IPS-11a (cell line): ENCODE results near the gene ACTG1.
A peak's percentile ranks its signal among the peaks of the same experiment; 100 is the strongest.

Experiments used
- H3K4me3 ChIP-seq: one replicate; pipeline ENCODE4 v1.5.1; 2013; ENCODE audit warnings: low read depth, low read length, control low read depth

ACTG1 gene

DNA sequence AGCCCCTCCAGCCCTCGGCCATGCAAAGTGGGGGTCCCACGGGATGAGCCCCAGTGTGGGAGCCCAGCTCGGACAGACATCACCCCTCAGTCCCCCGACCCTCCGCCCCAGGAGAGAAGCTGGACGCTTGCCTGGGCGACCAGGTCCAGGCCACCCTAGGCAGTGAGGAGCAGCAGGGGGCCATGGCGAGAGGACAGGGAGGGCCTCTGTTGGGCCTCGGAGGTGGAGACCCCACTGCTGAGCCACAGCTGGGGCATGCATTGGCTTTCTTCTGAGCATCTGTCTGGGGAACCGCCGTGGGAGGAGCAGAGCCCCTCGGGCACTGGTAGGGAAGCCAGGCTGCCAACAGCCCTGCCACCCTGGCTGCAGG is 13.0 kb downstream of the ACTG1 start:
- H3K4me3 ChIP-seq, result no peak overlapping the region

DNA sequence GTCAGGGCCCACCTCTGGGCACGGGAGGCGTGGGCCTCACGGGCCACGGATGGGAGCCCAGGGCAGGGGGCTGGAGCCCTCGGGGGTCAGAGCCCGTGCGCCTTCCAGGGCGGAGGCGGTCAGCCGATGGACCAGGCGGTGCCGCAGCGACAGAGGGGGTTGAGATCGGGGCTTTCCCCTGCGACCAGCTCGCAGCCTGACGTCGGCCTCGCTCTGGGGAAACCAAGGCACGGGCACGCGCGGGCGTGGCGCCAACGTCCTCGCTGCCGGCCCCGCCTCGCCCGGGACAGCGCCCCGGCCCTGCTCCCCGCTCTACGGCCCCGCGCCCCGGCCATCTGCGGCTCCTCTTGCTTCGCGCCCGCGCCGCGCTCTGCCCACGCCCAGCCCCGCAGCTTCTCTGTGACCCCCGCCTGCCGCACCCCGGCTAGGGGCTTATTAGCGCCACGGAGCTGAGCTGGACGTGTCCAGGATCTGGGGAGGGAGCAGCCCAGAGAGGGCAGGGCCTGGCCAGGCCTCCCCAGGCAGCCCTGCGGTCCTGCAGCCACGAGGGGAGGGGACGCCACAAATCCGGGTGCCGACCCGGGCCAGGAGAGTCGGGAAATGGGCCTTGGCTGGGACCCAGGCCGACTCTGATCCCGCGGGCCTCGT is 13.5 kb downstream of the ACTG1 start:
- H3K4me3 ChIP-seq, result no peak overlapping the region

GRCh38 chr17:81494626-81495377 is 17.8 kb downstream of the ACTG1 start:
- H3K4me3 ChIP-seq, result no peak overlapping the region

- H3K4me3 ChIP-seq, result no peak overlapping the region
These were observed 19.2 kb downstream of the ACTG1 start for GRCh38 chr17:81493198-81494038.

GRCh38 chr17:81492706-81493105 is 19.9 kb downstream of the ACTG1 start:
- no peak overlapping the region for H3K4me3 ChIP-seq

- no peak overlapping the region for H3K4me3 ChIP-seq
These were observed 20.4 kb downstream of the ACTG1 start for GRCh38 chr17:81492202-81492601.

- H3K4me3 ChIP-seq, result no peak overlapping the region
These were observed 20.8 kb downstream of the ACTG1 start for GRCh38 chr17:81491761-81492160.

GRCh38 chr17:81491181-81491581 is 21.4 kb downstream of the ACTG1 start:
- no peak overlapping the region for H3K4me3 ChIP-seq

- H3K4me3 ChIP-seq, result no peak overlapping the region
These were observed 22.3 kb downstream of the ACTG1 start for GRCh38 chr17:81489998-81490992.

DNA sequence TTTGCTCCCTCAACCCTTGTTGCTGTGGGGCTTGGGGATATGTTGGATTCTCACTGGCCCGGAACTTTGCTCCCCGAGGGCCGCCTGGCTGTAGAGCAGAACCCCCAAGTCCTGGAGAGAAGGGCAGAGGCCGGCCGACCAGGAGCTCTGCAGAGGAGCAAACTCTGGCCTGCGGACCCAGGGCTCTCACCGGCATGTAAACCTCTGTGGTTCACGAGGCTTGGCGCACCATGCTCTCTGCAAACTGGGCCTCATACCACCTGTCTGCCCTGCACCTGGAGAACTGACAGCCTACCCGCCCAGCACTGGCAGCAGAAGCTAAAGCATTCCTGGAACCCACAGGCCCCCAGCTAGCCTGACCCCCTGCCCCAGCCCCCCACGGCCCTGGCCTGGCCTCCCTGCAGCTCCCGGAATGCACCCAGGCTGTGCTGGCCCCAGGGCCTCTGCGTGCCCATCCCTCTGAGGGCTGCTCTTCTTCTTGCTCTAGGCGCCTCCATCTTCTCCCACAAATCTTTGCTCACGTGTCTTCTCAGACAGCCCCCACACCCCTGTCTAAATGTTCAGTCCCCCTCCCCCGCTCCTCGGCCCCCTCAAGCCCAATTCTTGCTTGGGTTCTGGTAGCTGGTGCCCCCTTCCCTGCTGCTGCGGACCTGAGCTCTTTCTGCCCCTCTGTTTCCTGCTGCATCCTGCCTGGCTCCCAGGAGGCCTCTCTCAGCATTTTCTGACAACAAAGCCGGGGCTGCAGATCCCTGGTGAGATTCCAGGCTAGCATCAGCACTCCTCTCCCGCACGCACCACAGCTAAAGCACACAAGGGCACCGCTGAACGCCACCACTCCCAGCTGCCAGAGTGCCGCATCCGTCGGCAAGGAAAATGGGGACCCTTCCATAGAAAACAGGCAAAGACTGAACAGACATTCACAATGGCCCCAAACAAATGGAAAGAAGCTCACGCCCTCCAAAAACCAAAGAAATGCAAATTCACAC is 23.3 kb downstream of the ACTG1 start:
- no peak overlapping the region for H3K4me3 ChIP-seq

DNA sequence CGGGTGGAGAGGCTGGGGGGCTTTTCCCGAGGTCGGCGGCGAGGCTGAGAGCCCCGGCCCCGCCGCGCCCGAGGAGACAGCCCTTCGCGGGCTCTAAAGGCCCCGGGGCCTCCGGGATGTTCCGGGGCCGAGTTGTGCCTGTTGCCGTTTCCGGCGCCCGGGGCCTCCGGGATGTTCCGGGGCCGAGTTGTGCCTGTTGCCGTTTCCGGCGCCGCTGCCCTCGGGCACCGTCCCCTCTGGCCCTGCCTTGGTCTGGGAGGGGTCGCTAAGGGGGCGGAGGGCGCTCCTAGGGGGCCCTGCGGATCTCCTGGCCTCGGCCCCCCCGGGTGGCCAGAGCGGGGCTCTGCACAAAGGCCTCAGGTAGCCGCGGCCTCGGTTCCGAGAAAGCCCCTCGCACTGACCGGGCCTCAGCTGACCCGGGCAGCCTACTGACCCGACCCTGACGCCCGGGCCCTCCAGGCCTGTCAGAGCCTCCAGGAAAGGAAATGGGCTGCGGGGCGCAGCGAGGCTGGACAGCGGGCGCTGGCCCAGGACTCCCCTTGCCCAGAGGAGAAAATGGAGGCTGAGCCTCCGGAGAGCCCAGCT is 24.2 kb downstream of the ACTG1 start:
- H3K4me3 ChIP-seq, result no peak overlapping the region

- no peak overlapping the region for H3K4me3 ChIP-seq
These were observed 24.9 kb downstream of the ACTG1 start for GRCh38 chr17:81487487-81488275.

GRCh38 chr17:81487089-81487486 is 25.5 kb downstream of the ACTG1 start:
- no peak overlapping the region for H3K4me3 ChIP-seq

DNA sequence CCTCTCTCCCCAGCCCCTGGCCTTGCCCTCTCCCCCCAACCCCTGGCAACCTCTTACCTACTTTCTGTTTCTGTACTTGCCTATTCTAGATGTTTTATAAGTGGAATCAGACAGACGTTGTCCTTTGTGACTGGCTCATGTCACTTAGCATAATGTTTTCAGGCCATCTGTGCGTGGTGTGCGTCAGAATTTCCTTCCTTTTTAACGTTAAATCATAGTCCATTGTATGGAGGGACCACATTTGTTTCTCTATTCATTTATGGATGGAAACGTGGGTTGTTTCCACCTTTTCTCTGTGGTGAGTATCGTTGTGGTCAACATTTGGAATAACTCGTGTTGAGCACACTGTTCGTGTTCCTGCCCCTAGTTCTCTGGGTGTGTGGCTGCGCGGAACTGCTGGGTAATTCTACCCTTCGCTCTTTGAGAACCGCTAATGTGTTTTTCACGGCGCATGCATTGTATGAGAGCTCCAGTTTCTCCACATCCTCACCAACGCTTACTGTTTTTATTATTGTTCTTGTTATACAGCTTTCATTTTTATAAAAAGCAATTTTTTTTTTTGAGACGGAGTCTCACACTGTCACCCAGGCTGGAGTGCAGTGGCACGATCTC is 26.3 kb downstream of the ACTG1 start:
- no peak overlapping the region for H3K4me3 ChIP-seq

- H3K4me3 ChIP-seq, result peak overlapping the region; percentile 37
These were observed 28.2 kb downstream of the ACTG1 start for GRCh38 chr17:81484195-81484979.

DNA sequence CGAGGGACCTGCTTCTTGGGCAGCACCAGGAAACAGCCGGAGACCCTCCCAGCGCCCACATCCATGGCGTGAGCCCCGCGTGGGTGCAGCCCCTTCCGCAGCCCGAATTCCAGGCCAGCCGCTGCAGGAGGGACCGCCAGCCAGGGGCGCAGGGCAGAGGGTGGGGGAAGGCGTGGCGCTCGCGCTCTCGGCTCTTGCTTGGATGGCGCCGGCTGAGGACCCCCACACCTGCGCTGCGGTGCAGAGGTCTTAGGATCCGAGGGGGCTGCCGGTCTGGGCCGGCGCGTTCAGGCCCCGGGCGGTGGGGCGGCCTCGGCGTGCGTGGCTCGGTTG is 28.8 kb downstream of the ACTG1 start:
- H3K4me3 ChIP-seq, result peak overlapping the region; percentile 37
